A549 (cell line): ENCODE results near the gene ATP9A. TPM values are rescaled to one million over a fixed set of nuclear protein-coding genes. Genes with fewer than 3 reads are reported as not detected.
A peak's percentile ranks its signal among the peaks of the same experiment; 100 is the strongest.

ENCODE experiments used
- ATAC-seq, 2 experiments: fragments of 200-7000 bp in 1 of 2; fragments of >200 bp in 1 of 2; cut with Nextera tagmentation in 1 of 2; cut with Tn5 transposase in 1 of 2; 3 replicates each; pipeline versions ENCODE4 v1.8.0 to v1.9.1; 2018 to 2020; ENCODE audit warnings: mild to moderate bottlenecking in 1 of 2, moderate library complexity in 1 of 2
- CTCF ChIA-PET: fragments of 300-600 bp; sonication (Branson Sonifier 250); formaldehyde crosslinking; extraction: SDS; loops from one replicate; lab custom pipeline; 2021; ENCODE audit warnings: antibody characterized with exemption, inconsistent platforms; lab: Yijun Ruan, JAX
- POLR2A ChIA-PET: fragments of 350-600 bp; formaldehyde crosslinking; extraction: SDS; loops from one replicate; lab custom pipeline; 2021; ENCODE audit warnings: antibody characterized with exemption, inconsistent platforms; lab: Yijun Ruan, JAX
- DNase-seq, 2 experiments: peaks; one replicate each; pipeline versions ENCODE4 v3.0.0 to v3.0.0-alpha.2; 2011 to 2016; ENCODE audit warnings: low read depth in 1 of 2, low spot score in 1 of 2
- FAIRE-seq: peaks from 2 replicates; lab custom pipeline; 2011; peaks lifted over from hg19 to GRCh38; lab: Jason Lieb, UNC
- H3K27ac ChIP-seq, 2 experiments: fragments of >200 bp; sonication (Bioruptor Twin); formaldehyde crosslinking; 3 replicates each; pipeline ENCODE4 v1.5.1; 2016 to 2017
- H3K4me1 ChIP-seq: fragments of >200 bp; sonication (Bioruptor Twin); formaldehyde crosslinking; 3 replicates; pipeline ENCODE4 v1.6.1; 2016
- H3K4me2 ChIP-seq: fragments of >200 bp; sonication (Bioruptor Twin); formaldehyde crosslinking; 3 replicates; pipeline ENCODE4 v1.6.1; 2016
- H3K4me3 ChIP-seq: fragments of >200 bp; sonication (Bioruptor Twin); formaldehyde crosslinking; 3 replicates; pipeline ENCODE4 v1.5.1; 2016
- H3K9me3 ChIP-seq: fragments of >200 bp; sonication (Bioruptor Twin); formaldehyde crosslinking; 3 replicates; pipeline ENCODE4 v1.6.1; 2016
- CBX2 ChIP-seq: fragments of 200-600 bp; sonication (generic); IDR thresholded peaks from 2 replicates; pipeline ENCODE4 v1.6.1; 2016; ENCODE audit warnings: low read depth, mild to moderate bottlenecking, borderline replicate concordance
- CTCF ChIP-seq: fragments of >200 bp; sonication (Bioruptor Twin); formaldehyde crosslinking; IDR thresholded peaks from 3 replicates; pipeline ENCODE4 v1.5.1; 2016
- FOSB ChIP-seq: fragments of 250-450 bp; sonication (Bioruptor Pico); IDR thresholded peaks from 2 replicates; pipeline ENCODE4 v1.5.0; 2020; ENCODE audit warnings: mild to moderate bottlenecking, moderate library complexity
- FOSL2 ChIP-seq, 2 experiments: fragments of 450-650 bp in 1 of 2; fragments of >200 bp in 1 of 2; sonication (Bioruptor Twin) in 1 of 2; formaldehyde crosslinking; IDR thresholded peaks; 2 replicates each; pipeline versions ENCODE4 v1.5.0 to v1.6.1; 2016 to 2020; ENCODE audit warnings: mild to moderate bottlenecking in 1 of 2, moderate library complexity in 1 of 2
- HOXA7 ChIP-seq: fragments of 250-450 bp; sonication (Bioruptor Pico); IDR thresholded peaks from 2 replicates; pipeline ENCODE4 v1.5.0; 2020; ENCODE audit warnings: mild to moderate bottlenecking, moderate library complexity
- JUN ChIP-seq, 2 experiments: fragments of >200 bp; sonication (Bioruptor Twin); formaldehyde crosslinking; IDR thresholded peaks; 2 replicates in 1 of 2; 3 replicates in 1 of 2; pipeline ENCODE4 v1.6.1; 2016 to 2017
- JUNB ChIP-seq: fragments of >200 bp; sonication (Bioruptor Twin); formaldehyde crosslinking; IDR thresholded peaks from 2 replicates; pipeline ENCODE4 v1.6.1; 2016
- MAFK ChIP-seq: fragments of 450-650 bp; IDR thresholded peaks from 2 replicates; pipeline ENCODE4 v1.6.1; 2014; ENCODE audit not compliant: partially characterized antibody
- MAX ChIP-seq: IDR thresholded peaks from 2 replicates; pipeline ENCODE4 v1.6.1; 2012
- MAZ ChIP-seq: fragments of 150-350 bp; IDR thresholded peaks from 2 replicates; pipeline ENCODE4 v1.6.1; 2014; ENCODE audit warnings: antibody characterized with exemption, low read depth, low read length, borderline replicate concordance
- MYC ChIP-seq: IDR thresholded peaks from 2 replicates; pipeline ENCODE4 v1.6.1; 2012; ENCODE audit warnings: mild to moderate bottlenecking, inconsistent platforms, low read length, improper control_type of control experiment, borderline replicate concordance
- RAD21 ChIP-seq, 2 experiments: fragments of >200 bp in 1 of 2; sonication (Bioruptor Twin) in 1 of 2; formaldehyde crosslinking in 1 of 2; IDR thresholded peaks in 1 of 2; conservative IDR thresholded peaks in 1 of 2; 2 replicates in 1 of 2; 3 replicates in 1 of 2; pipeline ENCODE4 v1.6.1; 2012 to 2018; ENCODE audit warnings: inconsistent platforms in 1 of 2
- RNF2 ChIP-seq: fragments of 200-600 bp; sonication (generic); IDR thresholded peaks from 2 replicates; pipeline ENCODE4 v1.6.1; 2016; ENCODE audit warnings: low read depth, mild to moderate bottlenecking, antibody characterized with exemption, moderate library complexity, borderline replicate concordance
- TFCP2L1 ChIP-seq: fragments of 250-450 bp; sonication (Bioruptor Pico); IDR thresholded peaks from 2 replicates; pipeline ENCODE4 v1.5.0; 2021; ENCODE audit warnings: mild to moderate bottlenecking
- WGBS: methylation state at CpG from one replicate; pipeline ENCODE4 v1.1.6; 2017; ENCODE audit errors: missing lambda C conversion rate; 5-methylcytosine and 5-hydroxymethylcytosine counted together
- polyA plus RNA-seq, 4 experiments: library from polyadenylated mRNA; depleted of rRNA in 3 of 4; stranded (reverse); fragments of >200 nt; fragmentation: RNase III in 1 of 4; extraction: RNeasy Plus Mini Kit Qiagen cat#74134 plus additional on column Dnase treatment in 1 of 4; gene quantifications; 2 replicates in 3 of 4; 3 replicates in 1 of 4; pipeline ENCODE4 v1.2.3, GENCODE V29; 2011 to 2017
- TF ChIP-seq, protein P1 (sequence below): fragments of 200-600 bp; sonication (generic); IDR thresholded peaks from 2 replicates; pipeline ENCODE4 v1.6.1; 2016; ENCODE audit warnings: antibody characterized with exemption, mild to moderate bottlenecking, moderate library complexity
- TF ChIP-seq, protein P2 (sequence below): fragments of >200 bp; sonication (Bioruptor Twin); formaldehyde crosslinking; IDR thresholded peaks from 3 replicates; pipeline ENCODE4 v1.6.1; 2016

The ATP9A gene
- polyA plus RNA-seq, 2 of the 4 experiments (the other 2 are of a cell fraction) = 9.9 to 23.6 TPM

GRCh38 chr20:51563486-51564332 is 204.5 kb downstream of the ATP9A start:
- H3K27ac ChIP-seq = peak overlapping the region; percentile 88 to 89
- FAIRE-seq (no peak), ATAC-seq (peak; percentile 69 to 77)
- 24% methylated on average over 14 of the region's 15 CpGs for WGBS
- TF ChIP-seq CBX2 (no peak), FOSL2 (IDR thresholded peaks at IDR 0.05) (peak; percentile 58), FOSL2 (CRISPR knock-in tag; IDR thresholded peaks at IDR 0.05) (peak; percentile 95), RNF2 (no peak), FOSB (CRISPR knock-in tag) (0 out of 2 replicates have a peak, but pooled peaks have one; percentile 61), JUN (IDR thresholded peaks at IDR 0.05) (0 out of 5 replicates have a peak, but pooled peaks of 1 of the 2 experiments have one; percentile 24), JUNB (peak; percentile 48; the same call in 1 of the 2 replicates), MAZ (no peak), MAX (peak; percentile 37), MAFK (no peak), MYC (no peak), CTCF (0 out of 3 replicates have a peak, but pooled peaks have one; percentile 7), TFCP2L1 (peak; percentile 54; the same call in 1 of the 2 replicates), HOXA7 (CRISPR knock-in tag) (no peak), RAD21 (conservative IDR thresholded peaks at IDR 0.05 in 1 of 2, IDR thresholded peaks at IDR 0.05 in 1 of 2) (0 out of 5 replicates have a peak, but pooled peaks of 1 of the 2 experiments have one; percentile 20)
- TF ChIP-seq, protein P1, sequence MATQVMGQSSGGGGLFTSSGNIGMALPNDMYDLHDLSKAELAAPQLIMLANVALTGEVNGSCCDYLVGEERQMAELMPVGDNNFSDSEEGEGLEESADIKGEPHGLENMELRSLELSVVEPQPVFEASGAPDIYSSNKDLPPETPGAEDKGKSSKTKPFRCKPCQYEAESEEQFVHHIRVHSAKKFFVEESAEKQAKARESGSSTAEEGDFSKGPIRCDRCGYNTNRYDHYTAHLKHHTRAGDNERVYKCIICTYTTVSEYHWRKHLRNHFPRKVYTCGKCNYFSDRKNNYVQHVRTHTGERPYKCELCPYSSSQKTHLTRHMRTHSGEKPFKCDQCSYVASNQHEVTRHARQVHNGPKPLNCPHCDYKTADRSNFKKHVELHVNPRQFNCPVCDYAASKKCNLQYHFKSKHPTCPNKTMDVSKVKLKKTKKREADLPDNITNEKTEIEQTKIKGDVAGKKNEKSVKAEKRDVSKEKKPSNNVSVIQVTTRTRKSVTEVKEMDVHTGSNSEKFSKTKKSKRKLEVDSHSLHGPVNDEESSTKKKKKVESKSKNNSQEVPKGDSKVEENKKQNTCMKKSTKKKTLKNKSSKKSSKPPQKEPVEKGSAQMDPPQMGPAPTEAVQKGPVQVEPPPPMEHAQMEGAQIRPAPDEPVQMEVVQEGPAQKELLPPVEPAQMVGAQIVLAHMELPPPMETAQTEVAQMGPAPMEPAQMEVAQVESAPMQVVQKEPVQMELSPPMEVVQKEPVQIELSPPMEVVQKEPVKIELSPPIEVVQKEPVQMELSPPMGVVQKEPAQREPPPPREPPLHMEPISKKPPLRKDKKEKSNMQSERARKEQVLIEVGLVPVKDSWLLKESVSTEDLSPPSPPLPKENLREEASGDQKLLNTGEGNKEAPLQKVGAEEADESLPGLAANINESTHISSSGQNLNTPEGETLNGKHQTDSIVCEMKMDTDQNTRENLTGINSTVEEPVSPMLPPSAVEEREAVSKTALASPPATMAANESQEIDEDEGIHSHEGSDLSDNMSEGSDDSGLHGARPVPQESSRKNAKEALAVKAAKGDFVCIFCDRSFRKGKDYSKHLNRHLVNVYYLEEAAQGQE = no peak; the same call in 1 of the 2 replicates
- TF ChIP-seq, protein P2, sequence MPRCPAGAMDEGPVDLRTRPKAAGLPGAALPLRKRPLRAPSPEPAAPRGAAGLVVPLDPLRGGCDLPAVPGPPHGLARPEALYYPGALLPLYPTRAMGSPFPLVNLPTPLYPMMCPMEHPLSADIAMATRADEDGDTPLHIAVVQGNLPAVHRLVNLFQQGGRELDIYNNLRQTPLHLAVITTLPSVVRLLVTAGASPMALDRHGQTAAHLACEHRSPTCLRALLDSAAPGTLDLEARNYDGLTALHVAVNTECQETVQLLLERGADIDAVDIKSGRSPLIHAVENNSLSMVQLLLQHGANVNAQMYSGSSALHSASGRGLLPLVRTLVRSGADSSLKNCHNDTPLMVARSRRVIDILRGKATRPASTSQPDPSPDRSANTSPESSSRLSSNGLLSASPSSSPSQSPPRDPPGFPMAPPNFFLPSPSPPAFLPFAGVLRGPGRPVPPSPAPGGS = no peak
- TF ChIP-seq, all 56 proteins: peak for 8
- H3K4me2 ChIP-seq = peak overlapping the region; percentile 93
- peak overlapping the region; percentile 59 for H3K4me3 ChIP-seq
- POLR2A ChIA-PET = interaction anchor here (1.0 to 2.9 kb wide), 2 partner anchors 30 to 106 kb away, joined by 5 to 29 read pairs; no protein-coding TSS in a partner anchor
- CTCF ChIA-PET = interaction anchor here (0.8 to 4.8 kb wide), 20 partner anchors 9 to 769 kb away, joined by 3 to 25 read pairs (median 5); partner anchors contain the start of genes BCAS4 and NFATC2
- peak; percentile 81 to 91 for DNase-seq
- H3K4me1 ChIP-seq = peaks cover 45% of the 10 kb centered on the region
- 0 out of 3 replicates have a peak, but pooled peaks cover 3% of the 10 kb centered on the region for H3K9me3 ChIP-seq
